IMR-90 (cell line): ENCODE measurements around the gene HUNK. TPM values are rescaled to one million over a fixed set of nuclear protein-coding genes. Genes with fewer than 3 reads are reported as not detected.

Experiments used
- ATAC-seq: fragments of 200-7000 bp; cut with Tn5 transposase; 2 replicates; pipeline ENCODE4 v1.9.1; 2020; ENCODE audit warnings: low read depth, mild to moderate bottlenecking, moderate library complexity
- BruUV-seq: library from RNA; stranded (reverse); fragments of 400-500 nt; replicated peaks from 2 replicates; lab custom pipeline; 2021; lab: Mats Ljungman, UMichigan
- CTCF ChIA-PET: fragments of 300-600 bp; formaldehyde crosslinking; extraction: SDS; loops from one replicate; lab custom pipeline; 2021; ENCODE audit warnings: antibody characterized with exemption; lab: Yijun Ruan, JAX
- POLR2A ChIA-PET: fragments of 300-600 bp; sonication (Branson Sonifier 250); formaldehyde crosslinking; loops from one replicate; lab custom pipeline; 2022; ENCODE audit warnings: antibody characterized with exemption; ENCODE audit not compliant: unreplicated experiment; lab: Charles Lee
- DNase-seq: peaks from one replicate; pipeline ENCODE4 v3.0.0; 2013
- H2AFZ ChIP-seq: replicated peaks from 2 replicates; pipeline ENCODE3; 2013; ENCODE audit warnings: low read length, mild to moderate bottlenecking; ENCODE audit not compliant: poor library complexity
- H2AK5ac ChIP-seq: 2 replicates; pipeline ENCODE4 v1.6.1; 2013; ENCODE audit warnings: low read depth, low read length, inconsistent platforms
- H2AK9ac ChIP-seq: replicated peaks from 2 replicates; pipeline ENCODE3; 2013; ENCODE audit warnings: mild to moderate bottlenecking, low read depth, low read length, moderate library complexity; ENCODE audit not compliant: poor library complexity
- H2BK120ac ChIP-seq: 2 replicates; pipeline ENCODE4 v1.6.1; 2013; ENCODE audit warnings: low read depth, low read length, inconsistent platforms
- H2BK15ac ChIP-seq: 3 replicates; pipeline ENCODE4 v1.6.1; 2013; ENCODE audit warnings: low read depth, low read length, inconsistent platforms
- H2BK20ac ChIP-seq: 2 replicates; pipeline ENCODE4 v1.6.1; 2013; ENCODE audit warnings: low read depth, mild to moderate bottlenecking, inconsistent platforms, low read length, moderate library complexity
- H2BK5ac ChIP-seq: 2 replicates; pipeline ENCODE4 v1.6.1; 2013; ENCODE audit warnings: mild to moderate bottlenecking, low read depth, low read length, inconsistent platforms; ENCODE audit not compliant: poor library complexity, severe bottlenecking
- H3K14ac ChIP-seq: replicated peaks from 2 replicates; pipeline ENCODE4 v1.6.1; 2013; ENCODE audit warnings: low read depth, low read length, inconsistent platforms
- H3K18ac ChIP-seq: 2 replicates; pipeline ENCODE4 v1.6.1; 2013; ENCODE audit warnings: low read depth, low read length, control low read depth
- H3K23ac ChIP-seq: 2 replicates; pipeline ENCODE4 v1.6.1; 2013; ENCODE audit warnings: low read depth, low read length, inconsistent platforms
- H3K27ac ChIP-seq: 2 replicates; pipeline ENCODE4 v1.5.1; 2013; ENCODE audit warnings: mild to moderate bottlenecking, control low read depth, low read length; ENCODE audit not compliant: insufficient read depth
- H3K27me3 ChIP-seq: 2 replicates; pipeline ENCODE4 v1.6.1; 2013; ENCODE audit warnings: low read length; ENCODE audit not compliant: control insufficient read depth, insufficient read depth
- H3K36me3 ChIP-seq: 2 replicates; pipeline ENCODE4 v1.6.1; 2013; ENCODE audit warnings: low read length, mixed read lengths; ENCODE audit not compliant: control insufficient read depth, insufficient read depth
- H3K4ac ChIP-seq: 2 replicates; pipeline ENCODE4 v1.6.1; 2013; ENCODE audit warnings: low read depth, low read length, inconsistent platforms
- H3K4me1 ChIP-seq: 2 replicates; pipeline ENCODE4 v1.6.1; 2013; ENCODE audit warnings: low read length, mixed read lengths; ENCODE audit not compliant: control insufficient read depth, insufficient read depth
- H3K4me2 ChIP-seq: 2 replicates; pipeline ENCODE4 v1.6.1; 2013; ENCODE audit warnings: low read depth, mild to moderate bottlenecking, control low read depth, low read length, moderate library complexity
- H3K4me3 ChIP-seq: 2 replicates; pipeline ENCODE4 v1.5.1; 2013; ENCODE audit warnings: low read depth, mild to moderate bottlenecking, control low read depth, low read length, moderate library complexity; ENCODE audit not compliant: insufficient read depth
- H3K56ac ChIP-seq: 2 replicates; pipeline ENCODE4 v1.6.1; 2013; ENCODE audit warnings: low read length, inconsistent platforms; ENCODE audit not compliant: insufficient read depth; ENCODE audit errors: extremely low read depth
- H3K79me1 ChIP-seq, 2 experiments: 2 replicates each; pipeline ENCODE4 v1.6.1; 2013; ENCODE audit warnings: low read length in 2 of 2, inconsistent platforms in 1 of 2, low read depth in 1 of 2
- H3K9ac ChIP-seq: 2 replicates; pipeline ENCODE4 v1.6.1; 2013; ENCODE audit warnings: low read depth, low read length, control low read depth
- H3K9me1 ChIP-seq: 2 replicates; pipeline ENCODE4 v1.6.1; 2013; ENCODE audit warnings: low read length, inconsistent platforms; ENCODE audit not compliant: insufficient read depth
- H3K9me3 ChIP-seq: 2 replicates; pipeline ENCODE4 v1.6.1; 2013; ENCODE audit warnings: low read length; ENCODE audit not compliant: control insufficient read depth, insufficient read depth
- H4K20me1 ChIP-seq: 2 replicates; pipeline ENCODE4 v1.6.1; 2013; ENCODE audit warnings: low read length, inconsistent platforms; ENCODE audit not compliant: insufficient read depth
- H4K5ac ChIP-seq: 2 replicates; pipeline ENCODE4 v1.6.1; 2013; ENCODE audit warnings: mild to moderate bottlenecking, low read depth, low read length, control low read depth
- H4K8ac ChIP-seq, 2 experiments: 2 replicates each; pipeline ENCODE4 v1.6.1; 2013; ENCODE audit warnings: low read depth in 2 of 2, low read length in 2 of 2, control low read depth in 1 of 2, inconsistent platforms in 1 of 2
- H4K91ac ChIP-seq: 2 replicates; pipeline ENCODE4 v1.6.1; 2013; ENCODE audit warnings: low read depth, low read length, inconsistent platforms; ENCODE audit not compliant: insufficient read depth
- BHLHE40 ChIP-seq: fragments of 150-350 bp; IDR thresholded peaks from 2 replicates; pipeline ENCODE4 v1.6.1; 2016; ENCODE audit warnings: mild to moderate bottlenecking, low read depth, low read length
- CEBPB ChIP-seq: IDR thresholded peaks from 2 replicates; pipeline ENCODE4 v1.6.1; 2012; ENCODE audit warnings: low read depth, low read length, improper control_type of control experiment
- CHD1 ChIP-seq: IDR thresholded peaks from 2 replicates; pipeline ENCODE4 v1.6.1; 2012; ENCODE audit warnings: low read depth, low read length, improper control_type of control experiment
- FOS ChIP-seq: fragments of 150-350 bp; IDR thresholded peaks from 2 replicates; pipeline ENCODE4 v1.6.1; 2016; ENCODE audit warnings: low read depth, low read length
- POLR2A ChIP-seq: IDR thresholded peaks from 2 replicates; pipeline ENCODE4 v1.6.1; 2012; ENCODE audit warnings: mild to moderate bottlenecking, low read depth, low read length
- WGBS, 2 experiments: methylation state at CpG; one replicate each; pipeline versions ENCODE4 v1.1.5 to v1.1.7; 2013; ENCODE audit warnings: missing lambda C conversion rate in 2 of 2; ENCODE audit not compliant: insufficient read length in 1 of 2; ENCODE audit errors: extremely low coverage in 2 of 2; 5-methylcytosine and 5-hydroxymethylcytosine counted together
- dilution Hi-C: fragments of 300-500 bp; cut with HindIII; formaldehyde crosslinking; loops from one replicate; pipeline ENCODE4 v1.14.3; 2018; ENCODE audit warnings: low sequenced_read_pairs; ENCODE audit not compliant: unreplicated experiment
- in situ Hi-C: fragments of 300-500 bp; cut with MboI; formaldehyde crosslinking; loops from 3 replicates; pipeline ENCODE4 v1.14.3; 2019; ENCODE audit warnings: low sequenced_read_pairs, inconsistent platforms, mixed read lengths
- intact Hi-C: fragments of 100-400 bp; cut with micrococcal nuclease; formaldehyde crosslinking; loops from 2 replicates; pipeline ENCODE4 v1.10.0; 2022
- polyA plus RNA-seq, 3 experiments: library from polyadenylated mRNA; depleted of rRNA; stranded (reverse); fragments of >200 nt; gene quantifications; 2 replicates each; pipeline ENCODE4 v1.2.3, GENCODE V29; 2012; ENCODE audit warnings: low replicate concordance in 1 of 3
- total RNA-seq: library from RNA; depleted of rRNA; stranded (reverse); fragments of >200 nt; gene quantifications from 2 replicates; pipeline ENCODE4 v1.2.3, GENCODE V29; 2012

HUNK gene
- total and polyA plus RNA-seq, 2 of the 4 experiments (the other 2 are of a cell fraction), result 1.0 to 2.0 TPM

DNA sequence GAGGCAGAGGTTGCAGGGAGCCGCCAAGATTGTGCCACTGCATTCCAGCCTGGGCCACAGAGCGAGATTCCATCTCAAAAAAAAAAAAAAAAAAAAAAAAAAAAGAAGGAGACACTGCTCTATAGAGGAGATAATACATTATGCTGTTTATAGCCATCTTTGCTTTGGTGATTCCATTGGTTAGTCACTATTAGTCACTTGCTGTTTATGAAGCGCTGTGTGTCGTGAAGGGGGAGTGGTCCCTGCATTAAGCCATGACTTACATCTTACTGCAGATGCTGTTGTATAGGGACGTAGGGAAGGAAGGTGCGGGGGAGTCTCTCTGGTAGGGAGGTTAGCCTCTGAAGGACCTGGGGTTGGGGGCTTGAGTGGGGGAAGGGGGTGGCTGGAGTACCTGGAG lies 48.3 kb downstream of the HUNK start:
- Histone ChIP-seq H3K4me2 (no peak overlapping the region), H3K56ac (no peak overlapping the region), H4K8ac (no peak overlapping the region), H2BK5ac (no peak overlapping the region), H2BK20ac (no peak overlapping the region), H3K9me3 (peaks cover 2% of the 10 kb centered on the region; the same call in 1 of the 2 replicates), H3K9me1 (peaks cover 3% of the 10 kb centered on the region; the same call in 1 of the 2 replicates), H2BK120ac (no peak overlapping the region), H2AFZ (no peak overlapping the region), H2BK15ac (no peak overlapping the region), H3K4ac (no peak overlapping the region), H3K18ac (no peak overlapping the region), H3K14ac (no peak overlapping the region), H3K23ac (no peak overlapping the region), H3K4me3 (no peak overlapping the region), H3K79me1 (peaks cover 0 to 2% of the 10 kb centered on the region in 2 experiments; a peak in 1 of 4 replicates), H3K9ac (no peak overlapping the region), H2AK9ac (no peak overlapping the region), H2AK5ac (no peak overlapping the region), H4K20me1 (no peaks in the 10 kb centered on the region), H4K5ac (no peak overlapping the region), H3K36me3 (no peaks in the 10 kb centered on the region), H4K91ac (no peak overlapping the region), H3K27me3 (no peaks in the 10 kb centered on the region), H3K27ac (no peak overlapping the region), H3K4me1 (peaks cover 7% of the 10 kb centered on the region)
- intact Hi-C loops (no loop called here), in situ Hi-C loops (no loop called here), dilution Hi-C loops (no loop called here)
- CTCF ChIA-PET, result interaction anchor here (0.6 kb wide), 1 partner anchor 71 kb away, joined by 5 read pairs; no protein-coding TSS in a partner anchor
- BruUV-seq, result no TSS peak
- WGBS, 2 experiments, result 80% methylated on average over 1 of the region's 6 CpGs; no CpG with 5 or more reads in 1 of the 2 experiments
- TF ChIP-seq BHLHE40, result no peak
- no peak for TF ChIP-seq CHD1
- no peak for TF ChIP-seq POLR2A
- peak; percentile 62 for TF ChIP-seq FOS
- no peak for TF ChIP-seq CEBPB
- ATAC-seq (peak; percentile 91), DNase-seq (peak; percentile 91)
- POLR2A ChIA-PET, result no interaction called here
